GM19351 (cell line): ENCODE measurements around the gene KAZN.

Source experiments
- ATAC-seq: cut with Tn5 transposase; IDR thresholded peaks from one replicate; pipeline ENCODE4 v1.9.1; 2021; ENCODE audit warnings: mild to moderate bottlenecking, moderate library complexity; ENCODE audit not compliant: unreplicated experiment

The KAZN gene

GRCh38 chr1:14612256-14612655 lies 13.8 kb downstream of the KAZN start:
- no peak for ATAC-seq

GRCh38 chr1:14613926-14614325 lies 15.4 kb downstream of the KAZN start:
- ATAC-seq = no peak

GRCh38 chr1:14614341-14614740 lies 15.9 kb downstream of the KAZN start:
- no peak for ATAC-seq

- ATAC-seq = no peak
Measured at GRCh38 chr1:14615549-14616218, 17.2 kb downstream of the KAZN start.

- no peak for ATAC-seq
Measured at GRCh38 chr1:14616632-14617396, 18.3 kb downstream of the KAZN start.

- ATAC-seq = no peak
Measured at GRCh38 chr1:14617791-14618190, 19.3 kb downstream of the KAZN start.

GRCh38 chr1:14620941-14621340 lies 22.5 kb downstream of the KAZN start:
- ATAC-seq = no peak

- ATAC-seq = no peak
Measured at GRCh38 chr1:14623090-14623489, 24.6 kb downstream of the KAZN start.

GRCh38 chr1:14624941-14625340 lies 26.5 kb downstream of the KAZN start:
- ATAC-seq = no peak

GRCh38 chr1:14625572-14625971 lies 27.1 kb downstream of the KAZN start:
- ATAC-seq = no peak

- no peak for ATAC-seq
Measured at GRCh38 chr1:14625996-14626395, 27.5 kb downstream of the KAZN start.

GRCh38 chr1:14626869-14627607 lies 28.6 kb downstream of the KAZN start:
- ATAC-seq = no peak

GRCh38 chr1:14627608-14628489 lies 29.4 kb downstream of the KAZN start:
- ATAC-seq = no peak

GRCh38 chr1:14629363-14630014 lies 31.0 kb downstream of the KAZN start:
- no peak for ATAC-seq

- no peak for ATAC-seq
Measured at GRCh38 chr1:14630986-14631385, 32.5 kb downstream of the KAZN start.

- ATAC-seq = no peak
Measured at GRCh38 chr1:14631421-14631820, 32.9 kb downstream of the KAZN start.

- ATAC-seq = no peak
Measured at GRCh38 chr1:14634486-14634885, 36.0 kb downstream of the KAZN start.

- no peak for ATAC-seq
Measured at GRCh38 chr1:14635421-14635820, 36.9 kb downstream of the KAZN start.

GRCh38 chr1:14636897-14637632 lies 38.6 kb downstream of the KAZN start:
- no peak for ATAC-seq
